A549 (cell line): ENCODE data around the gene NOS2.

Source experiments
- EP300 ChIP-seq, 2 experiments: fragments of >200 bp; sonication (Bioruptor Twin); formaldehyde crosslinking; IDR thresholded peaks; 2 replicates in 1 of 2; 3 replicates in 1 of 2; pipeline ENCODE4 v1.6.1; 2016 to 2017
- ESRRA ChIP-seq: fragments of 150-350 bp; IDR thresholded peaks from 2 replicates; pipeline ENCODE4 v1.6.1; 2014; ENCODE audit warnings: mild to moderate bottlenecking, low read length, borderline replicate concordance
- JUNB ChIP-seq: fragments of >200 bp; sonication (Bioruptor Twin); formaldehyde crosslinking; IDR thresholded peaks from 2 replicates; pipeline ENCODE4 v1.6.1; 2016
- KDM5A ChIP-seq: fragments of 200-600 bp; sonication (generic); IDR thresholded peaks from 2 replicates; pipeline ENCODE4 v1.6.1; 2016; ENCODE audit warnings: antibody characterized with exemption, mild to moderate bottlenecking
- MYC ChIP-seq: IDR thresholded peaks from 2 replicates; pipeline ENCODE4 v1.6.1; 2012; ENCODE audit warnings: mild to moderate bottlenecking, inconsistent platforms, low read length, improper control_type of control experiment, borderline replicate concordance
- RAD21 ChIP-seq, 2 experiments: fragments of >200 bp in 1 of 2; sonication (Bioruptor Twin) in 1 of 2; formaldehyde crosslinking in 1 of 2; IDR thresholded peaks in 1 of 2; conservative IDR thresholded peaks in 1 of 2; 2 replicates in 1 of 2; 3 replicates in 1 of 2; pipeline ENCODE4 v1.6.1; 2012 to 2018; ENCODE audit warnings: inconsistent platforms in 1 of 2
- RCOR1 ChIP-seq: fragments of 150-350 bp; IDR thresholded peaks from 2 replicates; pipeline ENCODE4 v1.6.1; 2014; ENCODE audit warnings: antibody characterized with exemption, low read length, low read depth
- TP53 ChIP-seq: fragments of 250-450 bp; sonication (Bioruptor Pico); IDR thresholded peaks from 2 replicates; pipeline ENCODE4 v1.5.0; 2021; ENCODE audit warnings: mild to moderate bottlenecking, moderate library complexity
- ZNF302 ChIP-seq: fragments of 250-450 bp; sonication (Bioruptor Pico); IDR thresholded peaks from 2 replicates; pipeline ENCODE4 v1.9.0; 2021; ENCODE audit warnings: inconsistent platforms, mild to moderate bottlenecking, moderate library complexity
- TF ChIP-seq, protein P1 (sequence below): fragments of >200 bp; sonication (Bioruptor Twin); formaldehyde crosslinking; IDR thresholded peaks from 3 replicates; pipeline ENCODE4 v1.5.1; 2016
- TF ChIP-seq, protein P2 (sequence below): fragments of 450-650 bp; IDR thresholded peaks from 2 replicates; pipeline ENCODE4 v1.6.1; 2014; ENCODE audit warnings: antibody characterized with exemption

DNA sequence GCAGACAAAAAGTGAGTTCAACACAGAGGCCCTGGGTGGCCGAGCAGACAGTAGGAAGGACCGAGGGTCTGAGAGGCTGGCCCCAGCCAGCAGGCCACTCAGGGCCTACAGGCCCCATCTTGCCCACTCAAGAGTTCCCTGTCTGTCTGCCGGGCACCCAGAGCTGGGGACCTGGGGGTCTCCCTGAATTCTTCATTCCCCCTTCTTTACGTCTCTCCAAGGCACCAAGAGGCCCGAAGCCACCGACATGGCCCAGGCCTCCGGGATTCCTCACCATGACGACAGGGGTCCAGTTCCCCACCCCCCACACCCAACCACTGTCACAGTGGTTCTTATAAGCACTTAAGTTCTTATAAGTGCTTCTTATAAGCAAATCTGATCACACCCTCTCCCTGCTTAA lies 49.2 kb downstream of the NOS2 start:
- TF ChIP-seq, protein P1, sequence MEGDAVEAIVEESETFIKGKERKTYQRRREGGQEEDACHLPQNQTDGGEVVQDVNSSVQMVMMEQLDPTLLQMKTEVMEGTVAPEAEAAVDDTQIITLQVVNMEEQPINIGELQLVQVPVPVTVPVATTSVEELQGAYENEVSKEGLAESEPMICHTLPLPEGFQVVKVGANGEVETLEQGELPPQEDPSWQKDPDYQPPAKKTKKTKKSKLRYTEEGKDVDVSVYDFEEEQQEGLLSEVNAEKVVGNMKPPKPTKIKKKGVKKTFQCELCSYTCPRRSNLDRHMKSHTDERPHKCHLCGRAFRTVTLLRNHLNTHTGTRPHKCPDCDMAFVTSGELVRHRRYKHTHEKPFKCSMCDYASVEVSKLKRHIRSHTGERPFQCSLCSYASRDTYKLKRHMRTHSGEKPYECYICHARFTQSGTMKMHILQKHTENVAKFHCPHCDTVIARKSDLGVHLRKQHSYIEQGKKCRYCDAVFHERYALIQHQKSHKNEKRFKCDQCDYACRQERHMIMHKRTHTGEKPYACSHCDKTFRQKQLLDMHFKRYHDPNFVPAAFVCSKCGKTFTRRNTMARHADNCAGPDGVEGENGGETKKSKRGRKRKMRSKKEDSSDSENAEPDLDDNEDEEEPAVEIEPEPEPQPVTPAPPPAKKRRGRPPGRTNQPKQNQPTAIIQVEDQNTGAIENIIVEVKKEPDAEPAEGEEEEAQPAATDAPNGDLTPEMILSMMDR = no peak
- no peak for TF ChIP-seq RAD21 (conservative IDR thresholded peaks at IDR 0.05 in 1 of 2, IDR thresholded peaks at IDR 0.05 in 1 of 2)
- no peak for TF ChIP-seq RCOR1
- no peak for TF ChIP-seq TP53 (CRISPR knock-in tag)
- TF ChIP-seq, protein P2, sequence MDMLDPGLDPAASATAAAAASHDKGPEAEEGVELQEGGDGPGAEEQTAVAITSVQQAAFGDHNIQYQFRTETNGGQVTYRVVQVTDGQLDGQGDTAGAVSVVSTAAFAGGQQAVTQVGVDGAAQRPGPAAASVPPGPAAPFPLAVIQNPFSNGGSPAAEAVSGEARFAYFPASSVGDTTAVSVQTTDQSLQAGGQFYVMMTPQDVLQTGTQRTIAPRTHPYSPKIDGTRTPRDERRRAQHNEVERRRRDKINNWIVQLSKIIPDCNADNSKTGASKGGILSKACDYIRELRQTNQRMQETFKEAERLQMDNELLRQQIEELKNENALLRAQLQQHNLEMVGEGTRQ = no peak
- no peak for TF ChIP-seq JUNB
- no peak for TF ChIP-seq KDM5A
- no peak for TF ChIP-seq EP300 (IDR thresholded peaks at IDR 0.05)
- TF ChIP-seq ZNF302 (CRISPR knock-in tag) = no peak
- TF ChIP-seq ESRRA = no peak
- TF ChIP-seq MYC = no peak
